ENCODE data around the gene SLC49A3.
"Not testable (repeated sequence)": the region's sequence is repeated elsewhere in the genome, so short reads cannot be mapped to it uniquely, and the experiment has no call there.

GRCh38 chr4:642366-642765, 46.6 kb downstream of the SLC49A3 start:
- not testable (repeated sequence) for TF ChIP-seq CTCF (conservative IDR thresholded peaks at IDR 0.05 in 1 of 2, IDR thresholded peaks at IDR 0.05 in 1 of 2; ENCODE audit: extremely low read depth in 1 of 2, insufficient read depth in 1 of 2, low read depth in 1 of 2, low read length in 2 of 2); EZH2 (IDR thresholded peaks at IDR 0.05; ENCODE audit: borderline replicate concordance, low read length)

All from mammary epithelial cell (primary cell).